Measurements from ENCODE around the gene BIN2. TPM values are rescaled to one million over a fixed set of nuclear protein-coding genes. Genes with fewer than 3 reads are reported as not detected.

The BIN2 gene
- total RNA-seq, 1 experiment from 2014 or later, result not detected

DNA sequence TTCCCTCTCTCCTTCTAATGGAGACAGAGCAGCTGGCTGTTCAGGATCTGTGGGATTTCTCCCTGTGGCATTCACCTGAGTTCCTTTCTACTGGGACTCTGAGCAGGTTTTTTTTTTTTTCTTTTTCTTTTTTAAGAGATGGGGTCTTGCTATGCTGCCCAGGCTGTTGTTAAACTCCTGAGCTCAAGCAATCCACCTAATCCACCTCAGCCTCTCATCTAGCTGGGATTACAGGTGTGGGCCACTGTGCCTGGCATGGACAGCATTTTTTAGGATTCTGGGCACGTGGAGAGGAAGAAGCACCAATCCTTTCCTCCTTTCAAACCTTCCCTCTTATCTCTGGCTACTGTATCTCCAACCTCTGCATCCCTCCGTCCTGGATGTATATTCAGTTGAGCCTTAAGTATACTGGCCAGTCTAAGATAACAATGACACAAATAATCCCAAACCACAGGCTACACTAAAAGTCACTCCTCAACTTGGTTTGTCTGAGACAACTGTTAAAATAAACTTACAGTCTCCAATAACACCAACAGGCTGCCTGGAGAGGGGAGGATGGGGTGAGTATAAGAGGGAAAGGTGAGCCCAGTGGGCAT, 38.9 kb upstream of the BIN2 start:
- Histone ChIP-seq H3K27me3 (replicated peaks; ENCODE audit: insufficient read depth, low read depth, low read length, poor library complexity) (no peaks in the 10 kb centered on the region), H3K27ac (ENCODE audit: low read depth, low read length, poor library complexity, severe bottlenecking) (no peak overlapping the region), H3K9me3 (ENCODE audit: low read depth, low read length, poor library complexity, severe bottlenecking) (no peaks in the 10 kb centered on the region), H3K4me3 (ENCODE audit: low read depth, low read length, poor library complexity, severe bottlenecking) (no peak overlapping the region), H3K36me3 (ENCODE audit: insufficient read depth, low read length, poor library complexity, severe bottlenecking) (no peaks in the 10 kb centered on the region), H3K4me1 (ENCODE audit: insufficient read depth, low read length, poor library complexity, severe bottlenecking) (peaks cover 5% of the 10 kb centered on the region)
- BruUV-seq (replicated peaks), result no TSS peak
- intact Hi-C loops (cut with micrococcal nuclease; ENCODE audit: unreplicated experiment), result no loop called here
- CTCF ChIA-PET, result no interaction called here
- POLR2A ChIA-PET (ENCODE audit: low non-redundant PET), result interaction anchor here (0.5 kb wide), 1 partner anchor 145 kb away, joined by 4 read pairs; the partner anchor contains the start of gene POU6F1
- TF ChIP-seq EZH2 (IDR thresholded peaks at IDR 0.05; ENCODE audit: borderline replicate concordance, low read depth, low read length, poor library complexity, severe bottlenecking), result no peak
- TF ChIP-seq, protein P1, sequence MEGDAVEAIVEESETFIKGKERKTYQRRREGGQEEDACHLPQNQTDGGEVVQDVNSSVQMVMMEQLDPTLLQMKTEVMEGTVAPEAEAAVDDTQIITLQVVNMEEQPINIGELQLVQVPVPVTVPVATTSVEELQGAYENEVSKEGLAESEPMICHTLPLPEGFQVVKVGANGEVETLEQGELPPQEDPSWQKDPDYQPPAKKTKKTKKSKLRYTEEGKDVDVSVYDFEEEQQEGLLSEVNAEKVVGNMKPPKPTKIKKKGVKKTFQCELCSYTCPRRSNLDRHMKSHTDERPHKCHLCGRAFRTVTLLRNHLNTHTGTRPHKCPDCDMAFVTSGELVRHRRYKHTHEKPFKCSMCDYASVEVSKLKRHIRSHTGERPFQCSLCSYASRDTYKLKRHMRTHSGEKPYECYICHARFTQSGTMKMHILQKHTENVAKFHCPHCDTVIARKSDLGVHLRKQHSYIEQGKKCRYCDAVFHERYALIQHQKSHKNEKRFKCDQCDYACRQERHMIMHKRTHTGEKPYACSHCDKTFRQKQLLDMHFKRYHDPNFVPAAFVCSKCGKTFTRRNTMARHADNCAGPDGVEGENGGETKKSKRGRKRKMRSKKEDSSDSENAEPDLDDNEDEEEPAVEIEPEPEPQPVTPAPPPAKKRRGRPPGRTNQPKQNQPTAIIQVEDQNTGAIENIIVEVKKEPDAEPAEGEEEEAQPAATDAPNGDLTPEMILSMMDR (conservative IDR thresholded peaks at IDR 0.05; ENCODE audit: low read depth, low read length), result no peak
- no peak for DNase-seq (ENCODE audit: low spot score)

DNA sequence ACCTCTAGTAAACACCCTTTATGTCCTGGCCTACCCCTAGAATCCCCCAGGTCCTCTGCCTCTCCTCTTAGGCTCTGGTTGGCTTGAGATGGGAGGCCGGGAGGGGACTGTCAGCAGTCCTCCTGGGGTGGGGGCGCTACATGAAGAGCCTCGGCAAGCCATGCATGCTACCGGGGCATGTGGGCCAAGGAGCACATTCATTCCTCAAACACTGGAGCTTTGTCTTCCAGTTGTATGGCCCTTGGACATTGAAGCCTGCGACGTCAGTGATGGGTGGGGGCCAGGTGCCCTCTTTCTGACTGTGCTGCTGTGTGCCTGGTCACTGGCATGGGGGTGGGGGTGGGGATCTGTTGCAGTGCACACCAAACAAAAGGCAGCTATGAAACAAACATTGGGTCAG, 38.3 kb upstream of the BIN2 start:
- POLR2A ChIA-PET (ENCODE audit: low non-redundant PET), result interaction anchor here (0.5 kb wide), 1 partner anchor 144 kb away, joined by 4 read pairs; the partner anchor contains the start of gene POU6F1

DNA sequence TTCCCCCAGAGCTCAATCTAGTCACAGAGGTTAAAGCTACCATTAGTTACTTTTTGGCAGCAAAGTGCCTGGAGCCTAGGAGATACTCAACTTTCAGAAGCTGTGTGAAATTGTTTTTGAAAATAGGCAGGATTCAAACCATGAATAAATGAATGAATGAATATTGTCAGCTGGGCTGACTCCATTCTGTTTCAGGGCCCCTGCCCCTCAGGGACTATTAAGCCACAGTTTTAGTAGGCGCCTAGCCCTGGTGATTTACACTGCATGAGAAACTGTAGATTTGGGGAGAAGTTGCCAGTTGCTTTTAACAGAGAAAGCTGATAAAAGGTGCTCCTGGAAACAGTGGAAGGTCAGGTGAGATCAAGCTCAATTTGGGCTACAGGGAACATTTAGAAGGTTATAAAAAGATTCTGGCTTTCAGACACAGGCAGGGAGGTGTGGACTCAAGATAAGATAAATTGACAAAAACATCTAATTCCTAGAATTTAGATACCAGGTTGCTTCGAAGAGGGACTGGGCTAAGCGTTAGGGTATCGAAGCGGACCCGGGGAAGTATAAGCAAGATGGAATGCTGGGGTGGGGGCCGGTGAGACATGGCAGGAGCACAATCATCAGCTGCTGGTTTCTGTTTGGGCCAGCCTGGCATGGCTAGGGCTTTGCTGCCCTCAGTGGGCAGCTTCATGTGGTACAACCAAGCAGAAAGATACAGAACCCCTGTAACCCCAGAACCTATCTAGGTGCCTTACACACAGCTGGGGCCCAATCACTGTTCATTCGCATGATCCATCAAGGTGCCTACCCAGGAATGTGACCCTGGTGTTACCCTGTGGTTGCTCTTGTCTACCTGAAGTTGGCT, 37.4 kb upstream of the BIN2 start:
- no TSS peak for BruUV-seq (replicated peaks)
- TF ChIP-seq EZH2 (IDR thresholded peaks at IDR 0.05; ENCODE audit: borderline replicate concordance, low read depth, low read length, poor library complexity, severe bottlenecking), result no peak
- TF ChIP-seq, protein P1 (conservative IDR thresholded peaks at IDR 0.05; ENCODE audit: low read depth, low read length), result no peak
- peaks cover 5% of the 10 kb centered on the region for H3K4me1 ChIP-seq (ENCODE audit: insufficient read depth, low read length, poor library complexity, severe bottlenecking)
- no peaks in the 10 kb centered on the region for H3K36me3 ChIP-seq (ENCODE audit: insufficient read depth, low read length, poor library complexity, severe bottlenecking)
- H3K4me3 ChIP-seq (ENCODE audit: low read depth, low read length, poor library complexity, severe bottlenecking), result no peak overlapping the region
- no peaks in the 10 kb centered on the region for H3K9me3 ChIP-seq (ENCODE audit: low read depth, low read length, poor library complexity, severe bottlenecking)
- ChIA-PET CTCF (interaction anchor here (0.6 kb wide), 1 partner anchor 278 kb away, joined by 3 read pairs; no protein-coding TSS in a partner anchor), POLR2A (ENCODE audit: low non-redundant PET) (no interaction called here)
- no peak for DNase-seq (ENCODE audit: low spot score)
- H3K27ac ChIP-seq (ENCODE audit: low read depth, low read length, poor library complexity, severe bottlenecking), result no peak overlapping the region
- H3K27me3 ChIP-seq (replicated peaks; ENCODE audit: insufficient read depth, low read depth, low read length, poor library complexity), result no peaks in the 10 kb centered on the region
- intact Hi-C loops (cut with micrococcal nuclease; ENCODE audit: unreplicated experiment), result no loop called here

More for the DNA sequence above, 38.3 kb upstream of the BIN2 start:
- peaks cover 5% of the 10 kb centered on the region for H3K4me1 ChIP-seq (ENCODE audit: insufficient read depth, low read length, poor library complexity, severe bottlenecking)
- intact Hi-C loops (cut with micrococcal nuclease; ENCODE audit: unreplicated experiment), result no loop called here
- no peak overlapping the region for H3K4me3 ChIP-seq (ENCODE audit: low read depth, low read length, poor library complexity, severe bottlenecking)
- CTCF ChIA-PET, result no interaction called here
- H3K27ac ChIP-seq (ENCODE audit: low read depth, low read length, poor library complexity, severe bottlenecking), result no peak overlapping the region
- H3K9me3 ChIP-seq (ENCODE audit: low read depth, low read length, poor library complexity, severe bottlenecking), result no peaks in the 10 kb centered on the region
- TF ChIP-seq, protein P1 (conservative IDR thresholded peaks at IDR 0.05; ENCODE audit: low read depth, low read length), result no peak
- TF ChIP-seq EZH2 (IDR thresholded peaks at IDR 0.05; ENCODE audit: borderline replicate concordance, low read depth, low read length, poor library complexity, severe bottlenecking), result no peak
- no TSS peak for BruUV-seq (replicated peaks)
- H3K36me3 ChIP-seq (ENCODE audit: insufficient read depth, low read length, poor library complexity, severe bottlenecking), result no peaks in the 10 kb centered on the region
- no peak for DNase-seq (ENCODE audit: low spot score)
- H3K27me3 ChIP-seq (replicated peaks; ENCODE audit: insufficient read depth, low read depth, low read length, poor library complexity), result no peaks in the 10 kb centered on the region
